ENCODE results near the gene APOA5.
"Not testable (repeated sequence)": the region's sequence is repeated elsewhere in the genome, so short reads cannot be mapped to it uniquely, and the experiment has no call there.

The APOA5 gene, protein sequence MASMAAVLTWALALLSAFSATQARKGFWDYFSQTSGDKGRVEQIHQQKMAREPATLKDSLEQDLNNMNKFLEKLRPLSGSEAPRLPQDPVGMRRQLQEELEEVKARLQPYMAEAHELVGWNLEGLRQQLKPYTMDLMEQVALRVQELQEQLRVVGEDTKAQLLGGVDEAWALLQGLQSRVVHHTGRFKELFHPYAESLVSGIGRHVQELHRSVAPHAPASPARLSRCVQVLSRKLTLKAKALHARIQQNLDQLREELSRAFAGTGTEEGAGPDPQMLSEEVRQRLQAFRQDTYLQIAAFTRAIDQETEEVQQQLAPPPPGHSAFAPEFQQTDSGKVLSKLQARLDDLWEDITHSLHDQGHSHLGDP

DNA sequence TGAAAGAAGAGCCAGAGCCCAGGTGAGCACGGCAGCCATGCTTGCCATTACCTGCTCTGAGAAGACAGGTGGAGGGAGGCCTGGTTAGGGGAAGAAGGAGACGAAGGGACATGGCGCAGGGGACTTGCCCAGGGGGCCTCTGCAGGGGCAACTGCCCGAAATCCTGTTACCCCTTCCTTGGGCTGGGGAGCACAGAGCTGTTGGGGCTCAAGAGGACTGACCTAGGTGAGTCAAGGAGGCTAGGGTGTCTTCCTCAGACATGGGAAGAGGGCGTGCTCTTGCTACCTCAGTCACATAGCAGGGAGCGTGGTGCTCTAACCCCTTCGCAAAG lies at the start of gene APOA5:
Gene APOA5 (minus strand): TSS at position 67 of the 331 bp plus-strand sequence. CDS start 19 bp downstream, at position 48.
- DNase-seq: no peak

DNA sequence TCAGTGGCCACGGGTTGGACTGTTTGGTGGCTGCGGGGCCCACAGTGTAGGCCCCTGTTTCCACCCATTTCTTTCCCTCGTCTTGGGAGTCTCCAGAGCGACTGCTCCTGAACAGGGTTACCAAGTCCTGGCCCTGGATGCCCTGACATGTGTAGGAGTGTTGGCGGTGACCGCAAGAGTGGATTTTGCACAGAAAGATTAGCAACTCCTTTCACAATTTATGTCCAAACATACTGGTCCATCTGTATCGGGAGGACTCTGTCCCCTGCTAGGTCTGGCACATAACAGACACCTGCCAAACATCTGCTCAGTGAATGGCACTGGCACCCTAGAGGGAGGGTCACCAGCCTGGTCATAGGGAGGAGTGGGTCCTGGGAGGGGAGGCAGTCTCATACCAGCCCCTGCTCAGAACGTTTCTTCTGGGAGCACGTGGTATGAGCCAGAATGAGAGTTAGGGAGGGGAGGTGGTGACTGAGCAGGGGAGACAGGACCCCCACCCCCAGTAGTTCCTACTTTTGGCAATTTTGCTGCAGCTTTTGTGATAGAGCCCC lies 49.1 kb upstream of the APOA5 start:
- no peak for DNase-seq

DNA sequence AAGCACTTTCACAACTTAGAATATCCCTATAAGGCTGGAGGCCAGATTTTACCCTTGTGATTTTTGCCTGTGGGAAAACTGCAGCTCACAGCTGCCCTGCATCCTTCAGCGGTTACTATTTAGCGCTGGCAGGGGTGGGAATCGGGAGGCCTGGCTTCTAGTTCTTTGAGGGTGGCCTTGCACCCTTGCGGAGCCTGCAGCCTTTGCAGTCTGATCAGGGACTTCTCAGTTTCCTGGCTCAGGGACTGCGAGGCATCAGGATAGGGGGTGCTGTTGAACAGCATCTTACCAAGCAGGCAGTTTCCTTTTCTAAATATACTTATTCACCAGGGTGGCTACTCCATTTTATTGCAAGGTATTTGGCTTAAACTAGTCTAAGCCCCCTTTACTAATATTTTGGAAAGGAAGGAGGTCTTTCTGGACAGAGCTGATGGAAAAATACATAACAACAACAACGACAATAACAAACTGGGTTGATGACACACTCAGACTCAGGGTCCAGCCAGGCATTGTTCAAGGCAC lies 48.6 kb upstream of the APOA5 start:
- no peak for DNase-seq

DNA sequence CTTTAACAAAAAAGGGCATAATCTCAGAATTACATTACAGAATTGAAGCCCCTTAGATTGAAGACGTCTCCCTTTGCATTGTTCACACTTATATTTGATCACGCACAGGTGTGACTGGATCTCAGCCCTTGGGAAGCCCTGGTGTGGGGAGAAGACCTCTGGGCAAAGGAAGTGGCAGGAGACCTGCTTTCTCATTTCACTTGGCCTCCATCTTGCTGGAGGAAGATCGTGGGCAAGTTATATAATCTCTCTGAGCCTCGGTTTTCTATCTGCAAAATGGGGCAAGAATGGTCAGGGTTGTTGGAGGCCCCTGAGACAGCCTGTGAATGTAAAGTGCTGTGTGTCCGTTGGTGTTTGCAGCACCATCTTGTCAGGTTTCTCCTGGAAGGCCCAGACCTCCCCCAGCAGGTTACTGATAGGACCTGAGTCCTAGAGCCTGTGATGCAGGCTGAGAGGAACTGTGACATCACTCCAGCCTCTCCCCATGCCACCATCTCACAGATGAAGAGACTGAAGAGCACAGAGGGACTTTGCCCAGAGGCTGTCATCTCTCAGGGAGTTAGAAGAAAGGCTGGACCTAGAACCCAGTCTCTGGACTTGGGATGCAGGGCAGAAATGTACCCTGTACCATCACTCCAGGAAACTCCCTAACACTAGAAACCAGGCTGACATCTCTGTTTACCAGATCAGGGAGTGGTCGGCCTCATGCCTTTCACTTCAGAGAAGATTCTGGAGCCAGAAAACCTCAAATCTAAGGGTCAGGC lies 46.8 kb upstream of the APOA5 start:
- no peak for DNase-seq

DNA sequence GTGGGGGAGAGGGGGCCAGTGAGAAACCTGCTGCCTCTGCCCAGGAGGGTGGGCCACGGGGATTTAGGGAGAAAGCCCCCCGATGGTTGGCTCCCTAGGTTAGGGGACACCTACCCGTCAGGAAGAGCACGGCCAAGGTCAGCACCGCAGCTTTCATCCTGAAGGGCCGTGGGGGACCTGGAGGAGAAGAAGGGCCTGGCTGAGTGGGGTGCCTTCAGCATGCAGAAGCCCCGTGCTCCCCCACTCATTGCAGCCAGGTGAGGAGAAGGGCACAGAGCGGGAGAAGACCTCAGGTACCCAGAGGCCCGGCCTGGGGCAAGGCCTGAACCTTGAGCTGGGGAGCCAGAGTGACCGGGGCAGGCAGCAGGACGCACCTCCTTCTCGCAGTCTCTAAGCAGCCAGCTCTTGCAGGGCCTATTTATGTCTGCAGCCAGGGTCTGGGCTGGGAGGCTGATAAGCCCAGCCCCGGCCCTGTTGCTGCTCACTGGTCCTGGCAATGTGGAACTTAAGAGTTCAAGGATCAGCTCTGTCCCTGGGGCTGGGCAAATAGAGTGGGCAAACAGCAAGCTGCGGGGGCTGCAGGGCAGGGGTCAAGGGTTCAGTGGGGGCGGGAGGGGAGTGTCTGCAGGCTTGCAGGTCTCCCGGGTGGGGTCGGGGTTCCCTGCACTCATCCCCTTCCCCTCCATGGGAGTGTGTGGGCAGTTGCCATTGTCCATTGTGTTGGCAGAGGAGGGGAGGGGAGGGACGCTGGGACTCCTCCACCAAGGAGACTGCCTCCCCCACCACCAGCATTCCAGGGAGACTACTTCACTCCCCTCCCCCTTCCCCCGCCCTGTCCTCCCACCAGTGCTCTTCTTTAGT lies 45.8 kb upstream of the APOA5 start, which contains the start of gene APOA1:
Gene APOA1 (minus strand): TSS at position 392 of the 861 bp plus-strand sequence. CDS start 235 bp downstream, at position 157.
- no peak for DNase-seq

DNA sequence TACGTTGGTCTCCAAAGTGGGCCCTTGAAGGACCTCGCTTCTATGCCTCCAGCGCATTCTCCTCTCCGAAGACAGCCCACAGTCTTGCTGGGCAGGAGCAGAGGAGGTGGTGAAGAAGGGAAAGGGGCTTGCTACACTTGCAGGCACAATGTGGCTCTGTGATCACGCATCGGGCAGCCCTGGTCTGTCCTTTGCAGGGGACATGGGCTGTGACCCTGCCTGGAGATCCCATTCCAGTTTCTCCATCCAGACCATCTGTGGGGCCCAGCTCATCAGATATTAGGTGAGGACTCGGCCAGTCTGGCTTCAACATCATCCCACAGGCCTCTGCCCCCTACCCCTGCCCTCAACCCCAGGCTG lies 44.9 kb upstream of the APOA5 start:
- no peak for DNase-seq

DNA sequence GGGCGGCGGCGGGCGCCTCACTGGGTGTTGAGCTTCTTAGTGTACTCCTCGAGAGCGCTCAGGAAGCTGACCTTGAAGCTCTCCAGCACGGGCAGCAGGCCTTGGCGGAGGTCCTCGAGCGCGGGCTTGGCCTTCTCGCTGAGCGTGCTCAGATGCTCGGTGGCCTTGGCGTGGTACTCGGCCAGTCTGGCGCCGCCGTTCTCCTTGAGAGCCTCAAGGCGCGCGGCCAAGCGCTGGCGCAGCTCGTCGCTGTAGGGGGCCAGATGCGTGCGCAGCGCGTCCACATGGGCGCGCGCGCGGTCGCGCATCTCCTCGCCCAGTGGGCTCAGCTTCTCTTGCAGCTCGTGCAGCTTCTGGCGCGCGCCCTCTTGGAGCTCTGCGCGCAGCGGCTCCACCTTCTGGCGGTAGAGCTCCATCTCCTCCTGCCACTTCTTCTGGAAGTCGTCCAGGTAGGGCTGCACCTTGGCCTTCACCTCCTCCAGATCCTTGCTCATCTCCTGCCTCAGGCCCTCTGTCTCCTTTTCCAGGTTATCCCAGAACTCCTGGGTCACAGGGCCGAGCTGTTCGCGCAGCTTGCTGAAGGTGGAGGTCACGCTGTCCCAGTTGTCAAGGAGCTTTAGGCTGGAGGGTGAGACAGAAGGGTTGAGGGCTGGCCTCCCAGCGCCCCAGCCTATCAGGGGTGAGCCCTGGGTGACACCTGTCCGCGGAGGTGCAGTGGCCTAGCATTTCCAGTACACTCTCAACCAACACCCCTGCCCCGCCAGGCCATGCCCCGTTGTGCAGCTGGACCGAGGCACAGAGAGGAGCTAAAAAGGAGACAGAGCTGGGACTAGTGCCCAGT lies 44.3 kb upstream of the APOA5 start:
- peak; percentile 92 for DNase-seq

DNA sequence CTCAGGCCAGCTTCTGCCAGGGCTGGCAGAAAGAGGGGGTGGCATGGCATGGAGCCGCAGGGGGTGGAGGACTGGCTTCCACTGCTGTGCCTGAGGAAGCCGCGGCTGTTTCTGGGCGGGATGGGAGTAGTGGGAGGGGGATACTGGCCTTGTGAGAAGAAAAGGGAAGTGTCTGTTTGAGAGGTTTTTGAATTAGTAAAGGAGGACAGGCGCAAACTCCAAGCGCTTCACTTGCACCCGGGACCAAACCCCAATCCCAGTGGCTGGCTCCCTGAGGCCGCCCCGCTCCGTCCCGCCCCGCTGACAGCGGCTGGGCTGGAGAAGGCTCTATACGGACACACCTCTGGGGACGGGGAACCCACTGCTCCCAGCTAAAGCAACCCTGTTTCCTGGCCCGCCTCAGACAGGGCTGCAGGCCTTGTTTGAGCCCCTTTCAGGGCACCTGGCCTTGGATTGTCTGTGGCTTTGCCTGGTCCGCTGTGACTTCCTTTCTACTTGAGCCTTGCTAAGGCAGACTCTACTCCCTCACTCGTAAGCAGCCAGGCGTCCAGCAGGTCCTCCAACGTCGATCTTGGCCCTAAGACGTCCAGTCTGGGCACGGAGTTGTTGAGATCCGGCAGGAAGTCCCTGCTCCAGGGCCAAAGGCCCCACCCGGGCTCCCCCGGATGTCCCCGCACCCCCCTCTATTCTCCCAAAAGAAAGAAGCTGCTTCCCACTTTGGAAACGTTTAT lies 43.5 kb upstream of the APOA5 start:
- peak; percentile 49 for DNase-seq

DNA sequence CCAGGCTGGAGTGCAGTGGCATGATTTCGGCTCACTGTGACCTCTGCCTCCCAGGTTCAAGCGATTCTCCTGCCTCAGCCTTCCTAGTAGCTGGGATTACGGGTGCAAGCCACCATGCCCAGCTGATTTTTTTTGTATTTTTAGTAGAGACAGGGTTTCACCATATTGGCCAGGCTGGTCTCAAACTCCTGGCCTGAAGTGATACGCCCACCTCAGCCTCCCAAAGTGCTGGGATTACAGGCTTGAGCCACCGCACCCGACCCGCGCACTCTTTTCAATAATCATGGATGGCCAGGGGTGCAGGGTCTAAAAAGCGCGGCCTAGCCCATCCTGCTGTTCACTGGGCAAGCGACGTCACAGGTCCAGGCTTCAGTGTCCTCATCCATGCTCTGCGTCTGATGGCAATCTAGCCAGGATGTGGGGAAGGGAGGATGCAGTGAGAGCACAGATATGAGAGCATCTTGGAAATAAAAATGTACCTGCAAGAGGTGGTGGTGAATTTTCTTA lies 42.9 kb upstream of the APOA5 start:
- DNase-seq: not testable (repeated sequence)

DNA sequence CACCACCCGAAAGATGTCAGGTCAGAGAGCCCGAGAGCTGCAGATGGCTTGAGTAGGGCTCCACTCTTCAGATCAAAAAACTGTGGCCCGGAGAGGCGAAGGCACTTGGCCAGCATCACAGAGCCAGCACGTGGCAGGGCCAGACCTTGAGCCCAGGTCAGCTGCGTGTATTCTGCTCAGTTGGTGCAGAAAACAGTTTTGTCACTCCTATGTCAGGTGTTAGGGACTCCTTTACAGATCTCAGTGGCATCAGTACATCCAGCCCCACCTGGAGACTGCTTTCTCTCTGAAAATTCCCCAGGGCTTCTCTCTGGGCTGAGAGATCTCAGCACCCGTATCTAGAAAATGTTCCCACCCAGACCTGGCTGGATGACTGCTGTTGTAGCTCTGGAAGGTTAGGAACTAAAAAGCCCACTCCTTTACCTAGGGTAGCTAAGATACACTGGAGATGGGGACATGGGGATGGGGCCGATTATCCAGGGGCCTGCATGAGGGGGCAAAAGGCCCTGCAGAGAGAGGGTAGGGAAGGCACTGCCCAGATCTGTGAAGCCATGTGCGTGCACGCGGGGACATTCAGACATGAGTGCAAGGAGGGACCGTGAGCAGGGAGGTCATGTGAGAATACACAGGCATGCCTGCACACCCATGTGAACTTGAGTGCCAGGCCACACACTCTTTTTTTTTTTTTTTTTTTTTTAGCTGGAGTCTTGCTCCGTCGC lies 42.3 kb upstream of the APOA5 start:
- DNase-seq: no peak

DNA sequence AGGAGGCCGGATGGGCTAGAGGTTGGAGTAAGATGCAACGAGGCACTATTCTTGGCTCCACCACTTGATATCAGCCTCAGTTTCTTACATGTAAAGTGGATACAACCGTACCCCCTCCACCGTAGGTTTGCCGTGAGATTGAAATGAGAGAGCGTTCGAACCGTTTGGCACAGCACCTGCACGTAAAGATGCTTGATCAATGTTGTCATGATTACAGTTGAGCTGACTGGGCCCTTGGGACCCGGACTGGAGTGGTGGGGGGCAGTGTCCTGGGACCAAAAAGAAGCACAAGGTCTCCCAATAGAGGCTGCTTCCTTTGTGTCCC lies 41.8 kb upstream of the APOA5 start:
- no peak for DNase-seq

DNA sequence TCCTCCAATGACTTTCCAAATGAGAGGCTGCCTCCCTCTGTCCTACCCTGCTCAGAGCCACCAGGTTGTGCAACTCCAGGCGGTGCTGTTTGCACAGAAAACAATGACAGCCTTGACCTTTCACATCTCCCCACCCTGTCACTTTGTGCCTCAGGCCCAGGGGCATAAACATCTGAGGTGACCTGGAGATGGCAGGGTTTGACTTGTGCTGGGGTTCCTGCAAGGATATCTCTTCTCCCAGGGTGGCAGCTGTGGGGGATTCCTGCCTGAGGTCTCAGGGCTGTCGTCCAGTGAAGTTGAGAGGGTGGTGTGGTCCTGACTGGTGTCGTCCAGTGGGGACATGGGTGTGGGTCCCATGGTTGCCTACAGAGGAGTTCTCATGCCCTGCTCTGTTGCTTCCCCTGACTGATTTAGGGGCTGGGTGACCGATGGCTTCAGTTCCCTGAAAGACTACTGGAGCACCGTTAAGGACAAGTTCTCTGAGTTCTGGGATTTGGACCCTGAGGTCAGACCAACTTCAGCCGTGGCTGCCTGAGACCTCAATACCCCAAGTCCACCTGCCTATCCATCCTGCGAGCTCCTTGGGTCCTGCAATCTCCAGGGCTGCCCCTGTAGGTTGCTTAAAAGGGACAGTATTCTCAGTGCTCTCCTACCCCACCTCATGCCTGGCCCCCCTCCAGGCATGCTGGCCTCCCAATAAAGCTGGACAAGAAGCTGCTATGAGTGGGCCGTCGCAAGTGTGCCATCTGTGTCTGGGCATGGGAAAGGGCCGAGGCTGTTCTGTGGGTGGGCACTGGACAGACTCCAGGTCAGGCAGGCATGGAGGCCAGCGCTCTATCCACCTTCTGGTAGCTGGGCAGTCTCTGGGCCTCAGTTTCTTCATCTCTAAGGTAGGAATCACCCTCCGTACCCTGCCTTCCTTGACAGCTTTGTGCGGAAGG lies 40.9 kb upstream of the APOA5 start:
- peak; percentile 57 for DNase-seq

DNA sequence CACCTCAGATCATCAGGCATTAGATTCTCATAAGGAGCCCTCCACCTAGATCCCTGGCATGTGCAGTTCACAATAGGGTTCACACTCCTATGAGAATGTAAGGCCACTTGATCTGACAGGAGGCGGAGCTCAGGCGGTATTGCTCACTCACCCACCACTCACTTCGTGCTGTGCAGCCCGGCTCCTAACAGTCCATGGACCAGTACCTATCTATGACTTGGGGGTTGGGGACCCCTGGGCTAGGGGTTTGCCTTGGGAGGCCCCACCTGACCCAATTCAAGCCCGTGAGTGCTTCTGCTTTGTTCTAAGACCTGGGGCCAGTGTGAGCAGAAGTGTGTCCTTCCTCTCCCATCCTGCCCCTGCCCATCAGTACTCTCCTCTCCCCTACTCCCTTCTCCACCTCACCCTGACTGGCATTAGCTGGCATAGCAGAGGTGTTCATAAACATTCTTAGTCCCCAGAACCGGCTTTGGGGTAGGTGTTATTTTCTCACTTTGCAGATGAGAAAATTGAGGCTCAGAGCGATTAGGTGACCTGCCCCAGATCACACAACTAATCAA lies 40.2 kb upstream of the APOA5 start:
- DNase-seq: no peak

DNA sequence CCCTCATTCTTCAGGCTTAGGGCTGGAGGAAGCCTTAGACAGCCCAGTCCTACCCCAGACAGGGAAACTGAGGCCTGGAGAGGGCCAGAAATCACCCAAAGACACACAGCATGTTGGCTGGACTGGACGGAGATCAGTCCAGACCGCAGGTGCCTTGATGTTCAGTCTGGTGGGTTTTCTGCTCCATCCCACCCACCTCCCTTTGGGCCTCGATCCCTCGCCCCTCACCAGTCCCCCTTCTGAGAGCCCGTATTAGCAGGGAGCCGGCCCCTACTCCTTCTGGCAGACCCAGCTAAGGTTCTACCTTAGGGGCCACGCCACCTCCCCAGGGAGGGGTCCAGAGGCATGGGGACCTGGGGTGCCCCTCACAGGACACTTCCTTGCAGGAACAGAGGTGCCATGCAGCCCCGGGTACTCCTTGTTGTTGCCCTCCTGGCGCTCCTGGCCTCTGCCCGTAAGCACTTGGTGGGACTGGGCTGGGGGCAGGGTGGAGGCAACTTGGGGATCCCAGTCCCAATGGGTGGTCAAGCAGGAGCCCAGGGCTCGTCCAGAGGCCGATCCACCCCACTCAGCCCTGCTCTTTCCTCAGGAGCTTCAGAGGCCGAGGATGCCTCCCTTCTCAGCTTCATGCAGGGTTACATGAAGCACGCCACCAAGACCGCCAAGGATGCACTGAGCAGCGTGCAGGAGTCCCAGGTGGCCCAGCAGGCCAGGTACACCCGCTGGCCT lies 38.7 kb upstream of the APOA5 start:
- DNase-seq: no peak

DNA sequence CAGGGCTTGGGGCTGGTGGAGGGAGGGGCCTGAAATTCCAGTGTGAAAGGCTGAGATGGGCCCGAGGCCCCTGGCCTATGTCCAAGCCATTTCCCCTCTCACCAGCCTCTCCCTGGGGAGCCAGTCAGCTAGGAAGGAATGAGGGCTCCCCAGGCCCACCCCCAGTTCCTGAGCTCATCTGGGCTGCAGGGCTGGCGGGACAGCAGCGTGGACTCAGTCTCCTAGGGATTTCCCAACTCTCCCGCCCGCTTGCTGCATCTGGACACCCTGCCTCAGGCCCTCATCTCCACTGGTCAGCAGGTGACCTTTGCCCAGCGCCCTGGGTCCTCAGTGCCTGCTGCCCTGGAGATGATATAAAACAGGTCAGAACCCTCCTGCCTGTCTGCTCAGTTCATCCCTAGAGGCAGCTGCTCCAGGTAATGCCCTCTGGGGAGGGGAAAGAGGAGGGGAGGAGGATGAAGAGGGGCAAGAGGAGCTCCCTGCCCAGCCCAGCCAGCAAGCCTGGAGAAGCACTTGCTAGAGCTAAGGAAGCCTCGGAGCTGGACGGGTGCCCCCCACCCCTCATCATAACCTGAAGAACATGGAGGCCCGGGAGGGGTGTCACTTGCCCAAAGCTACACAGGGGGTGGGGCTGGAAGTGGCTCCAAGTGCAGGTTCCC lies 38.0 kb upstream of the APOA5 start, which contains the start of gene APOC3:
Gene APOC3 (plus strand): TSS at position 383 of the 659 bp plus-strand sequence. CDS start 676 bp downstream, outside the sequence.
- no peak for DNase-seq

DNA sequence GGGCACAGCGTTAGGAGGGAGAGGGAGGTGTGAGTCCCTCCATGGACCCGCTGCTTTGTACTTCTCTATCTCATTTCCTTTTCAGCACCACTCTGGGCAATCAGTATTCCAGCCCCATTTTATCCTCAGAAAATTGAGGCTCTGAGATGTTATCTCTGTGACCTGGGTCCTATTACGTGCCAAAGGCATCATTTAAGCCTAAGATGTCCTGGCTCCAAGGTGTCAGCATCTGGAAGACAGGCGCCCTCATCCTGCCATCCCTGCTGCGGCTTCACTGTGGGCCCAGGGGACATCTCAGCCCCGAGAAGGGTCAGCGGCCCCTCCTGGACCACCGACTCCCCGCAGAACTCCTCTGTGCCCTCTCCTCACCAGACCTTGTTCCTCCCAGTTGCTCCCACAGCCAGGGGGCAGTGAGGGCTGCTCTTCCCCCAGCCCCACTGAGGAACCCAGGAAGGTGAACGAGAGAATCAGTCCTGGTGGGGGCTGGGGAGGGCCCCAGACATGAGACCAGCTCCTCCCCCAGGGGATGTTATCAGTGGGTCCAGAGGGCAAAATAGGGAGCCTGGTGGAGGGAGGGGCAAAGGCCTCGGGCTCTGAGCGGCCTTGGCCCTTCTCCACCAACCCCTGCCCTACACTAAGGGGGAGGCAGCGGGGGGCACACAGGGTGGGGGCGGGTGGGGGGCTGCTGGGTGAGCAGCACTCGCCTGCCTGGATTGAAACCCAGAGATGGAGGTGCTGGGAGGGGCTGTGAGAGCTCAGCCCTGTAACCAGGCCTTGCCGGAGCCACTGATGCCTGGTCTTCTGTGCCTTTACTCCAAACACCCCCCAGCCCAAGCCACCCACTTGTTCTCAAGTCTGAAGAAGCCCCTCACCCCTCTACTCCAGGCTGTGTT lies 37.2 kb upstream of the APOA5 start:
- no peak for DNase-seq

Data from DMS53 (cell line).